ENCODE measurements around the gene SPOP.
"Not testable (repeated sequence)": the region's sequence is repeated elsewhere in the genome, so short reads cannot be mapped to it uniquely, and the experiment has no call there.

- TF ChIP-seq CTCF, POLR2A (IDR thresholded peaks at IDR 0.05): not testable (repeated sequence)
Measured at GRCh38 chr17:49646056-49646390, 31.9 kb downstream of the SPOP start.
